Panc1 (cell line): ENCODE data around the gene NKD1. TPM values are rescaled to one million over a fixed set of nuclear protein-coding genes. Genes with fewer than 3 reads are reported as not detected.
"Not testable (repeated sequence)": the region's sequence is repeated elsewhere in the genome, so short reads cannot be mapped to it uniquely, and the experiment has no call there.

Source experiments
- ATAC-seq: fragments of 200-7000 bp; cut with Tn5 transposase; 2 replicates; pipeline ENCODE4 v1.9.1; 2020; ENCODE audit warnings: mild to moderate bottlenecking, moderate library complexity
- BruUV-seq: library from RNA; stranded (reverse); fragments of 400-500 nt; replicated peaks from 2 replicates; lab custom pipeline; 2021; lab: Mats Ljungman, UMichigan
- CTCF ChIA-PET: fragments of 300-600 bp; sonication (Branson Sonifier 250); formaldehyde crosslinking; loops from one replicate; lab custom pipeline; 2022; ENCODE audit warnings: antibody characterized with exemption; lab: Charles Lee
- POLR2A ChIA-PET: fragments of 300-600 bp; sonication (Branson Sonifier 250); formaldehyde crosslinking; loops from one replicate; lab custom pipeline; 2022; ENCODE audit warnings: antibody characterized with exemption; lab: Charles Lee
- DNase-seq: peaks from one replicate; pipeline ENCODE4 v3.0.0-alpha.2; 2010; ENCODE audit warnings: low read depth, low spot score
- H3K27ac ChIP-seq: 2 replicates; pipeline ENCODE4 v1.5.1; 2011; ENCODE audit warnings: mild to moderate bottlenecking, low read length, inconsistent platforms
- H3K27me3 ChIP-seq: fragments of 200-500 bp; sonication (Bioruptor generic); 2 replicates; pipeline ENCODE4 v1.6.0; 2014; ENCODE audit warnings: low read length, inconsistent platforms; ENCODE audit not compliant: control insufficient read depth, insufficient read depth
- H3K36me3 ChIP-seq: fragments of 200-500 bp; sonication (Bioruptor generic); 2 replicates; pipeline ENCODE4 v1.5.1; 2014; ENCODE audit warnings: inconsistent platforms, mild to moderate bottlenecking, low read length, moderate library complexity; ENCODE audit not compliant: control insufficient read depth, insufficient read depth
- H3K4me1 ChIP-seq: 2 replicates; pipeline ENCODE4 v1.5.1; 2011; ENCODE audit warnings: inconsistent platforms, mild to moderate bottlenecking, low read length, moderate library complexity; ENCODE audit not compliant: control insufficient read depth, insufficient read depth
- H3K4me3 ChIP-seq, 2 experiments: 2 replicates each; pipeline ENCODE4 v1.5.1; 2011 to 2012; ENCODE audit warnings: low read depth in 2 of 2, low read length in 2 of 2, mild to moderate bottlenecking in 2 of 2, inconsistent platforms in 1 of 2, moderate library complexity in 1 of 2
- H3K9me3 ChIP-seq: fragments of 200-500 bp; sonication (Bioruptor generic); 2 replicates; pipeline ENCODE4 v1.5.1; 2014; ENCODE audit warnings: low read depth, mild to moderate bottlenecking, inconsistent platforms, low read length, moderate library complexity; ENCODE audit not compliant: control insufficient read depth, insufficient read depth
- POLR2AphosphoS5 ChIP-seq: IDR thresholded peaks from 2 replicates; pipeline ENCODE4 v1.6.1; 2012; ENCODE audit warnings: mild to moderate bottlenecking, low read depth, low read length, moderate library complexity
- SIN3A ChIP-seq: IDR thresholded peaks from 2 replicates; pipeline ENCODE4 v1.6.1; 2012; ENCODE audit warnings: low read depth, mild to moderate bottlenecking, low read length, moderate library complexity, borderline replicate concordance; ENCODE audit not compliant: insufficient read depth
- TCF7L2 ChIP-seq: IDR thresholded peaks from 2 replicates; pipeline ENCODE4 v1.6.1; 2011; ENCODE audit warnings: mild to moderate bottlenecking, low read depth, low read length, inconsistent platforms
- in situ Hi-C: cut with HindIII; loops from 2 replicates; pipeline ENCODE4 v1.10.0; 2016; ENCODE audit warnings: low sequenced_read_pairs, low pct_unique_long_range_greater_than_20kb
- intact Hi-C: fragments of 100-400 bp; cut with micrococcal nuclease; formaldehyde crosslinking; loops from one replicate; pipeline ENCODE4 v1.10.0; 2022; ENCODE audit not compliant: unreplicated experiment
- total RNA-seq: library from RNA; stranded (reverse); gene quantifications from one replicate; pipeline ENCODE4 v1.2.1, GENCODE V29; 2021; ENCODE audit not compliant: unreplicated experiment
- TF ChIP-seq, protein P1 (sequence below), 2 experiments: IDR thresholded peaks; 2 replicates each; pipeline ENCODE4 v1.6.1; 2011 to 2012; ENCODE audit warnings: low read depth in 2 of 2, control low read depth in 1 of 2, low read length in 1 of 2, mild to moderate bottlenecking in 1 of 2, moderate library complexity in 1 of 2; ENCODE audit not compliant: insufficient read depth in 1 of 2
- TF ChIP-seq, protein P2 (sequence below): fragments of 450-650 bp; IDR thresholded peaks from 2 replicates; pipeline ENCODE4 v1.5.1; 2017; ENCODE audit warnings: mild to moderate bottlenecking

The NKD1 gene
- total RNA-seq, 1 experiment from 2014 or later: 0.18 TPM

DNA sequence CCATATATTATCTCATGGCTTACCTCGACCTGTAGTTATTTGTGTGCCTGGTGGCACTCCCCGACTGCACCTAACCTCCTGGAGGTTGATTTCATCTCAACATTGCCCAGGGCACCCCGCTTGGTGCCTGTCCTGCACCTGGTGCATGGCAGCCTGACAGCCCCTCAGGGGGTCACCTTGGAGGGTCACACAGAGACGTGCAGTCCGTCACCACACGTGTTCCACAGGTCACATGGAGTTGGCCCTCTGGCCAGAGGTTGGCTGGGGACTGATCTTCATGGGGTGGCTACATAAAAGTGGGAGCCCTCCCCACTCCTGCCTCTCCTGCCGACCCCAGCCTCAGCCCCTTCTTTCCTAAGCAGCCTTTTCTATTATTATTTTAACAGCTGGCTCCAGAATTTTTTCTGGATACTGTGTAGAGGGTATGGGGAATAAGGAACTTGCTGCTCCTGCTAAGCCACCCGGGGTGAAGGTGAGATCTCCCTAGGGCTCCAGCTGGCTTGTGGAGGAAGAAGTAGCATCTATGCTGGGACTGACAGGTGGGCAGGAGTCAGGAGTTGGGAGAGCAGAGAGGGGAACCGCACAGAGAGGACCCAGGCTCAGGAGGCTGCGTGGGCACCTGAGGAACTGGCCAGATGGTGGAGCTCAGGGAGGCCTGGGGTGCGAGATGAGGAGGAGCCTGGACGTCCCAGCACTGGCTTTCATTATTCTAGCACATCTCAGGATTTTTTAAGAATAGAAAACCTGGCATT is 12.5 kb upstream of the NKD1 start:
- Histone ChIP-seq H3K9me3 (no peaks in the 10 kb centered on the region), H3K4me1 (no peaks in the 10 kb centered on the region), H3K4me3 (no peak overlapping the region), H3K36me3 (no peaks in the 10 kb centered on the region), H3K27me3 (no peaks in the 10 kb centered on the region; the same call in 1 of the 2 replicates), H3K27ac (no peak overlapping the region)
- BruUV-seq: no TSS peak
- no peak for DNase-seq
- no peak for ATAC-seq
- CTCF ChIA-PET: no interaction called here
- TF ChIP-seq POLR2AphosphoS5: no peak
- TF ChIP-seq TCF7L2: no peak
- TF ChIP-seq, protein P1, sequence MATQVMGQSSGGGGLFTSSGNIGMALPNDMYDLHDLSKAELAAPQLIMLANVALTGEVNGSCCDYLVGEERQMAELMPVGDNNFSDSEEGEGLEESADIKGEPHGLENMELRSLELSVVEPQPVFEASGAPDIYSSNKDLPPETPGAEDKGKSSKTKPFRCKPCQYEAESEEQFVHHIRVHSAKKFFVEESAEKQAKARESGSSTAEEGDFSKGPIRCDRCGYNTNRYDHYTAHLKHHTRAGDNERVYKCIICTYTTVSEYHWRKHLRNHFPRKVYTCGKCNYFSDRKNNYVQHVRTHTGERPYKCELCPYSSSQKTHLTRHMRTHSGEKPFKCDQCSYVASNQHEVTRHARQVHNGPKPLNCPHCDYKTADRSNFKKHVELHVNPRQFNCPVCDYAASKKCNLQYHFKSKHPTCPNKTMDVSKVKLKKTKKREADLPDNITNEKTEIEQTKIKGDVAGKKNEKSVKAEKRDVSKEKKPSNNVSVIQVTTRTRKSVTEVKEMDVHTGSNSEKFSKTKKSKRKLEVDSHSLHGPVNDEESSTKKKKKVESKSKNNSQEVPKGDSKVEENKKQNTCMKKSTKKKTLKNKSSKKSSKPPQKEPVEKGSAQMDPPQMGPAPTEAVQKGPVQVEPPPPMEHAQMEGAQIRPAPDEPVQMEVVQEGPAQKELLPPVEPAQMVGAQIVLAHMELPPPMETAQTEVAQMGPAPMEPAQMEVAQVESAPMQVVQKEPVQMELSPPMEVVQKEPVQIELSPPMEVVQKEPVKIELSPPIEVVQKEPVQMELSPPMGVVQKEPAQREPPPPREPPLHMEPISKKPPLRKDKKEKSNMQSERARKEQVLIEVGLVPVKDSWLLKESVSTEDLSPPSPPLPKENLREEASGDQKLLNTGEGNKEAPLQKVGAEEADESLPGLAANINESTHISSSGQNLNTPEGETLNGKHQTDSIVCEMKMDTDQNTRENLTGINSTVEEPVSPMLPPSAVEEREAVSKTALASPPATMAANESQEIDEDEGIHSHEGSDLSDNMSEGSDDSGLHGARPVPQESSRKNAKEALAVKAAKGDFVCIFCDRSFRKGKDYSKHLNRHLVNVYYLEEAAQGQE (IDR thresholded peaks at IDR 0.05; ENCODE audit: insufficient read depth in 1 of 2, low read depth in 2 of 2, low read length in 1 of 2): no peak
- TF ChIP-seq, protein P2, sequence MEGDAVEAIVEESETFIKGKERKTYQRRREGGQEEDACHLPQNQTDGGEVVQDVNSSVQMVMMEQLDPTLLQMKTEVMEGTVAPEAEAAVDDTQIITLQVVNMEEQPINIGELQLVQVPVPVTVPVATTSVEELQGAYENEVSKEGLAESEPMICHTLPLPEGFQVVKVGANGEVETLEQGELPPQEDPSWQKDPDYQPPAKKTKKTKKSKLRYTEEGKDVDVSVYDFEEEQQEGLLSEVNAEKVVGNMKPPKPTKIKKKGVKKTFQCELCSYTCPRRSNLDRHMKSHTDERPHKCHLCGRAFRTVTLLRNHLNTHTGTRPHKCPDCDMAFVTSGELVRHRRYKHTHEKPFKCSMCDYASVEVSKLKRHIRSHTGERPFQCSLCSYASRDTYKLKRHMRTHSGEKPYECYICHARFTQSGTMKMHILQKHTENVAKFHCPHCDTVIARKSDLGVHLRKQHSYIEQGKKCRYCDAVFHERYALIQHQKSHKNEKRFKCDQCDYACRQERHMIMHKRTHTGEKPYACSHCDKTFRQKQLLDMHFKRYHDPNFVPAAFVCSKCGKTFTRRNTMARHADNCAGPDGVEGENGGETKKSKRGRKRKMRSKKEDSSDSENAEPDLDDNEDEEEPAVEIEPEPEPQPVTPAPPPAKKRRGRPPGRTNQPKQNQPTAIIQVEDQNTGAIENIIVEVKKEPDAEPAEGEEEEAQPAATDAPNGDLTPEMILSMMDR: no peak
- no peak for TF ChIP-seq SIN3A
- in situ Hi-C loops (no loop called here), intact Hi-C loops (no loop called here)
- POLR2A ChIA-PET: no interaction called here

DNA sequence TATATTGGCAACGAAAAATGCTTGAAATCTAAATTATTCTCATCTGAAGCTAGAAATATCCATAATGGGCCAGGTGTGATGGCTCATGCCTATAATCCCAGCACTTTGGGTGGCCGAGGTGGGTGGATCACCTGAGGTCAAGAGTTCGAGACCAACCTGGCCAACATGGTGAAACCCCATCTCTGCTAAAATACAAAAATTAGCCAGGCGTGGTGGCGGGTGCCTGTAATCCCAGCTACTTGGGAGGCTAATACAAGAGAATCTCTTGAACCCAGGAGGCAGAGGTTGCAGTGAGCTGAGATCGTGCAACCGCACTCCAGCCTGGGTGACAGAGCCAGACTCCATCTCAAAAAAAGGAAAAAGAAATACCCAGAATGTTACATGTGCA is 11.9 kb upstream of the NKD1 start:
- POLR2A ChIA-PET, intact Hi-C loops, H3K9me3 ChIP-seq, in situ Hi-C loops, H3K4me3 ChIP-seq, CTCF ChIA-PET, H3K36me3 ChIP-seq, H3K27me3 ChIP-seq, BruUV-seq, DNase-seq, H3K27ac ChIP-seq, ATAC-seq, H3K4me1 ChIP-seq: not testable (repeated sequence)

DNA sequence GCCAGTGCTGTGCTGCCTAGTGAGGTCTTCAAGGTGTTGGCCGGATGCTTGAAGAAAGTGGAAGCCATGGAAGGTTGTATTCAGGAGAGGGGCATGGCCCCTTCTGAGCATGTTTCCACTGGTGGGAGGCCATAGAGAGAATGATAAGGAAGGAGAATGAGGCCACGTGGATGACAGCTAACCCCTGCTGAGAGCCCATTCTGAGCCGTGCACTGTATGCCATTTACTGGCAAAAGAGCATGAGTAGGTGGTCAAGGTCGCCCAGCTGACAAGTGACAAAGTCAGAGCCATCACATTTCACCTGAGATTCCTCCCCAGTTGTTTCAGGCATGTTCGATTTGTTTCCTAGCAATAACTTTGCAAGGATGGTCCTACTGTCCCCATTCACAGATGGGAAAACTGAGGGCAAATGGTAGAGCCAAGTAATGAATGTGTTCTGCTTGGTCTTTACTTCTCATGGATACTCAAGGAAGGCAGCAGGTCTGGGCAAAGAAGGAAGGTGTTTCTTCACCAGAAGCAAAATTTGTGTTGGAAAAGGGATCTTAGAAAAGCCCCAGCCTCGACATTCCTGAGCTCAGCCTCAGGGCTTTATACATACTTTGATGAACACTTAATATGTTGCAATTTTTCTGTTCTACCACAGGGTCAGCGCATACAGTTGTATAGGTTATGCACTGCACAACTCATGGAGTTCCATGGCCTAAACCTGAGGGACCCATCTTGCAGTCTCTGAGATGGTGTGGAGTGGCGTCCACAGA is 10.5 kb upstream of the NKD1 start:
- Histone ChIP-seq H3K27ac (no peak overlapping the region), H3K4me1 (no peaks in the 10 kb centered on the region), H3K27me3 (no peaks in the 10 kb centered on the region), H3K36me3 (no peaks in the 10 kb centered on the region), H3K9me3 (no peaks in the 10 kb centered on the region), H3K4me3 (no peak overlapping the region)
- intact Hi-C loops: no loop called here
- DNase-seq: no peak
- CTCF ChIA-PET: no interaction called here
- POLR2A ChIA-PET: no interaction called here
- in situ Hi-C loops: no loop called here
- no peak for TF ChIP-seq SIN3A
- TF ChIP-seq, protein P1 (IDR thresholded peaks at IDR 0.05; ENCODE audit: insufficient read depth in 1 of 2, low read depth in 2 of 2, low read length in 1 of 2): no peak
- TF ChIP-seq, protein P2: no peak
- TF ChIP-seq TCF7L2: no peak
- no peak for TF ChIP-seq POLR2AphosphoS5
- no peak for ATAC-seq
- no TSS peak for BruUV-seq
